ENCODE data around the gene MST1R. TPM values are rescaled to one million over a fixed set of nuclear protein-coding genes. Genes with fewer than 3 reads are reported as not detected.
"Not testable (repeated sequence)": the region's sequence is repeated elsewhere in the genome, so short reads cannot be mapped to it uniquely, and the experiment has no call there.

The MST1R gene
- total RNA-seq, 4 donors from 2014 or later = 29.7 to 62.5 (median 48.8) TPM

- intact Hi-C loops (cut with DNase I; ENCODE audit: low total_unique reads) = no loop called here
- DNase-seq (ENCODE audit: low spot score in 2 of 2) = no peak
- no peak for TF ChIP-seq POLR2A (IDR thresholded peaks at IDR 0.05)
- WGBS, 2 donors = 94 to 95% methylated on average over 5 of the region's 5 CpGs
- H3K4me3 ChIP-seq (ENCODE audit: low read depth, poor library complexity, severe bottlenecking) = no peak overlapping the region
Measured at GRCh38 chr3:49927798-49928197, 24.1 kb upstream of the MST1R start.

- TF ChIP-seq POLR2A (IDR thresholded peaks at IDR 0.05) = no peak
- TF ChIP-seq CTCF (IDR thresholded peaks at IDR 0.05) = no peak
- DNase-seq (ENCODE audit: low spot score in 2 of 2) = no peak
- no peak overlapping the region for H3K4me3 ChIP-seq (ENCODE audit: low read depth, poor library complexity, severe bottlenecking)
- whole genome bisulfite sequencing, 2 donors = 89 to 98% methylated on average over 4 of the region's 4 CpGs
- intact Hi-C loops (cut with DNase I; ENCODE audit: low total_unique reads) = no loop called here
Measured at GRCh38 chr3:49926117-49926728, 22.6 kb upstream of the MST1R start.

- intact Hi-C loops (cut with DNase I; ENCODE audit: low total_unique reads) = no loop called here
- WGBS, 2 donors = 95 to 96% methylated on average over 2 of the region's 2 CpGs
- DNase-seq (ENCODE audit: low spot score in 2 of 2) = no peak
- no peak overlapping the region for H3K4me3 ChIP-seq (ENCODE audit: low read depth, poor library complexity, severe bottlenecking)
- TF ChIP-seq CTCF (IDR thresholded peaks at IDR 0.05) = no peak
- no peak for TF ChIP-seq POLR2A (IDR thresholded peaks at IDR 0.05)
Measured at GRCh38 chr3:49925485-49925884, 21.8 kb upstream of the MST1R start.

GRCh38 chr3:49924683-49925082 lies 21.0 kb upstream of the MST1R start:
- H3K4me3 ChIP-seq (ENCODE audit: low read depth, poor library complexity, severe bottlenecking) = no peak overlapping the region
- 58 to 61% methylated on average over 2 of the region's 2 CpGs for WGBS, 2 donors
- no peak for DNase-seq (ENCODE audit: low spot score in 2 of 2)
- TF ChIP-seq POLR2A (IDR thresholded peaks at IDR 0.05) (no peak), CTCF (IDR thresholded peaks at IDR 0.05) (no peak)
- intact Hi-C loops (cut with DNase I; ENCODE audit: low total_unique reads) = no loop called here

GRCh38 chr3:49917806-49918590 lies 14.3 kb upstream of the MST1R start:
- intact Hi-C loops (cut with DNase I; ENCODE audit: low total_unique reads); DNase-seq (ENCODE audit: low spot score in 2 of 2): not testable (repeated sequence)

GRCh38 chr3:49916686-49917085 lies 13.0 kb upstream of the MST1R start:
- H3K4me3 ChIP-seq (ENCODE audit: low read depth, poor library complexity, severe bottlenecking) = no peak overlapping the region
- TF ChIP-seq CTCF (IDR thresholded peaks at IDR 0.05) (no peak), POLR2A (IDR thresholded peaks at IDR 0.05) (no peak)
- no peak for DNase-seq (ENCODE audit: low spot score in 2 of 2)
- 78 to 96% methylated on average over 5 of the region's 5 CpGs for WGBS, 2 donors
- intact Hi-C loops (cut with DNase I; ENCODE audit: low total_unique reads) = no loop called here

More at GRCh38 chr3:49917806-49918590, 14.3 kb upstream of the MST1R start:
- 91 to 92% methylated on average over 19 of the region's 19 CpGs for WGBS, 2 donors
- not testable (repeated sequence) for H3K4me3 ChIP-seq (ENCODE audit: low read depth, poor library complexity, severe bottlenecking)

Measured in lower leg skin (tissue), 4 donors.